Measurements from ENCODE around the gene SIL1.
"Not testable (repeated sequence)": the region's sequence is repeated elsewhere in the genome, so short reads cannot be mapped to it uniquely, and the experiment has no call there.

Gene SIL1

DNA sequence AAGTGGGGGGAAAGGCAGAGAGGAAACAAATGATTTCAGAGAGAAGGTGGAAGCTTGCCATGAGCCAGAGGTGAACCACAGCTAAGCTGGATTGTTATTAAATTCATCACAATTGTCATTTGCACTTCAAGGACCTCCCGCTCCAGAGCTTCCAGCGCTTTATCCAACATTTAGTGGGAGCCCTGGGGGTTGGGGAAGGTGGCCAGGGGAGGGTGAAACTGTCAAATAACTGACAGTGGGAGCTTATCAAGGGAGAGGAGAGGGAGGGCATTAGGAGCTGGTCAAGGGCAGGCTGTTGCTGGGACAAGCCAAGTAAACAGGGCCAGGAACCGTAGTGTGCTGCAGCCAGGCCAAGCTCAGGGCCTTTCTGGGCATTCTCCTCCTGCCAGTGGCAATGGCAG lies 71.5 kb downstream of the SIL1 start:
- ATAC-seq: no peak
- Mint-ChIP-seq H3K27ac (no peak overlapping the region), H3K4me3 (no peak overlapping the region), H3K27me3 (no peaks in the 10 kb centered on the region), H3K36me3 (peaks cover 42% of the 10 kb centered on the region), H3K4me1 (peaks cover 3% of the 10 kb centered on the region), H3K9me3 (no peaks in the 10 kb centered on the region)

DNA sequence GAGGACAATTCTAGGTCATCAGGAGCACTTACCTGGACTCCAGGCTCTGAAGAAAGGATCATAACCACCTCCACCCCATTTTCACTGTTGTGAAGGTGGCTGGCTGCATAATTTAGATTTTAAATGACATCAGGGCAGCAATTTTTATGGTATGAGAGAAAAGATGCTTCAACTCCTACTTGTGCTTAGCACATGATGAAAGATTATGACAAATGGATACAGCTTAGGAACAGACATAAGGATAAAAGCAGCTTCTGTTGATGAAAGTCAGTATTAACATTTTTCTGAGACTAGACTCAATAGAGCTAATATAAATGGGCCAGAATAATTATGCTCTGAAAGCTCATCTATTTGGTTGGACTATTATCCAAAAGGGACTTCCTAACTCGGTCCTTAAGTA lies 72.2 kb downstream of the SIL1 start:
- H3K9me3 Mint-ChIP-seq: no peaks in the 10 kb centered on the region
- H3K36me3 Mint-ChIP-seq: peaks cover 46% of the 10 kb centered on the region
- no peaks in the 10 kb centered on the region for H3K4me1 Mint-ChIP-seq
- no peak for ATAC-seq
- H3K27ac Mint-ChIP-seq: no peak overlapping the region
- no peak overlapping the region for H3K4me3 Mint-ChIP-seq
- H3K27me3 Mint-ChIP-seq: no peaks in the 10 kb centered on the region

DNA sequence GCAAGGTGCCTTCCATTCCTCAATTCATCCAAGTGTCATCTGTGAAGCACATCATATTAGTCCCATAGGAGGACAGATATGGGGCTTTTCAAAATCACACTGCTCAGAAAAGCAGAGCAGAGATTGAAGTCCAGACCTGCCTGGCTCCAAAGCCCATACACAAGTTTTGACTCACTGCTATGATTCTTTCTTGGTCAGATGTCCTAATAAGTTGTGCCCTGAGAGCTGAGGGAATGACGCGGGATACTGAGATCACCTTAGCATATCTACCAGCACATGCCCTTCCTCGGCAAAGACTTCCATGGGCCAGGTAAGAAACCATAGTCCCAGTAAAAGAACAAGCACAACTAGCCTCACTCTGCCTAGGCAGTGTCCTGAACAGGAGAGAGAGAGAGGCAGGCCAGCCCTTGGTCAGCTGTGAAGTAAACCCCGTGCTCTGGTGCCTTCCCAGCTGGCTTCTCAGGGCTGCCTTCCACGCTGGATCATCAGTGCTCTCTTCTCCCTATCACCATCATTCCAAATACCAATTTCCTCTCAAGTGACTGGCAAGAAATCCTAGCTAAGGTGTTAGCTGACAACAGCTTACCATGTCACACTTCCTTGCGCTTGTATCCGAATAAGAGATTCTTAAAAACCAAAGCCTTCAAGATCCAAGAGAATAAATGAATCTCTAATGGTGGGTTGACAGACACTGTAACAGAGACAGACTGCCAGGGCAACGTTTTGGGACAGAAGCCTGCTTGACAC lies 73.2 kb downstream of the SIL1 start:
- no peaks in the 10 kb centered on the region for H3K27me3 Mint-ChIP-seq
- no peak overlapping the region for H3K4me3 Mint-ChIP-seq
- ATAC-seq: no peak
- no peaks in the 10 kb centered on the region for H3K9me3 Mint-ChIP-seq
- H3K4me1 Mint-ChIP-seq: no peaks in the 10 kb centered on the region
- H3K36me3 Mint-ChIP-seq: peaks cover 56% of the 10 kb centered on the region
- H3K27ac Mint-ChIP-seq: no peak overlapping the region

DNA sequence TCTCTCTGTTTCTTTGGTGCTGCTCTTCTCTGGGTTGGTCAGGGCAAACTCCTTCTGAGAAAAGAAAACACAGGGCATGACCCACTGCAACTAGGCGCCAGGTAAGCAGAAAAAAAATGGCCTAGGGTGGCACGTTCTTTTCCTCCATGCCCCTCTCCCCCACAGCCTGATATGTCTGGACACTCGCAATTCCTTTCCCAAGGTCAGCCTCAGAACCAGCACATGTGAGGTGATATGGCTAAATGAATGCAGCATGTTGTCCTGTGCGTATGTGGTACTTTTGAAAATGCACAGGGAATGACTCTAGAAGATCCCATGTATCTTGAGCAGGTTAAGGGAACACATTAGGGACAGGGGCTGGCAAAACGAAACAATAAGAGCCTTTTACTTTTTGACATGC lies 77.0 kb downstream of the SIL1 start:
- Mint-ChIP-seq H3K36me3 (peaks cover 60% of the 10 kb centered on the region), H3K4me1 (no peaks in the 10 kb centered on the region), H3K27me3 (no peaks in the 10 kb centered on the region), H3K4me3 (no peak overlapping the region), H3K27ac (no peak overlapping the region), H3K9me3 (no peaks in the 10 kb centered on the region)
- ATAC-seq: no peak

DNA sequence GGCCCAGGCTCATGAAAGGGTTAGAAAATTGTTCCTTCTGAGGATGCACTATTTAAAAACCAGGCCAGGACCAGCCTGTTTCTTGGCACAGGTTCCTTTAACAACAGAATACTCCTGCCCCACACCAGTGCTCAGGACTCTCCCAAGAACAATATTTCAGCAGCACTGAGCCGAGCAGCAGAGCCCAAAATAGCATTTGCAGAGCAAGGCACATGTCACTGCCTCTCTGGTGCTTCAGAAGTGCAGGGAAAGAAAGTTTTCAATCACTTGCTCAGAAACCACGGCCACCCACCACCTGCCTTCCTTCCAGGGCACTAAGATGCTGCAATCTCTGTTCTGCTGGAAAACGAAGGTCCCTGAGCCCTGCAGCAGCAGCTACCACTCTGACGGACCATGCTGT lies 77.6 kb downstream of the SIL1 start:
- H3K4me3 Mint-ChIP-seq: no peak overlapping the region
- H3K27ac Mint-ChIP-seq: no peak overlapping the region
- H3K27me3 Mint-ChIP-seq: no peaks in the 10 kb centered on the region
- no peaks in the 10 kb centered on the region for H3K9me3 Mint-ChIP-seq
- H3K36me3 Mint-ChIP-seq: peaks cover 54% of the 10 kb centered on the region
- no peak for ATAC-seq
- H3K4me1 Mint-ChIP-seq: no peaks in the 10 kb centered on the region

DNA sequence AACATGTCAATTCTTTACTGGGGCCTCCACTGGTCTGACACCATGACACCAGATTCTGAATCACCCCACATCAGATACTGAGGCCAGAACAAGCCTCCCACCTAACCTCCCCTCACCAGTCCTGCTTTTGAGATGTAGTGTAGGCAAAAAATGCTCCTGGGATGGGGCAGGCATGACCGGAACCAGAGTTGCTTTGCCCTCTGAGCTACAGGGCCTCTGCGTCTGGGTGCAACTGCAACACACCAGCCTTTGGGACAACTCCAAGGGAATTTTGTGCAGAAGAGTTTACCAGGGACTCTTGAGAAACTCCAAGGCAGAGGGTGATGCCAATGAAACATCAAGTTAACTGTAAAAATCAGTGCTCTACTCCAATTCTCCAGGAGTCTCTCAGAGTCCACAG lies 79.4 kb downstream of the SIL1 start:
- H3K9me3 Mint-ChIP-seq: no peaks in the 10 kb centered on the region

DNA sequence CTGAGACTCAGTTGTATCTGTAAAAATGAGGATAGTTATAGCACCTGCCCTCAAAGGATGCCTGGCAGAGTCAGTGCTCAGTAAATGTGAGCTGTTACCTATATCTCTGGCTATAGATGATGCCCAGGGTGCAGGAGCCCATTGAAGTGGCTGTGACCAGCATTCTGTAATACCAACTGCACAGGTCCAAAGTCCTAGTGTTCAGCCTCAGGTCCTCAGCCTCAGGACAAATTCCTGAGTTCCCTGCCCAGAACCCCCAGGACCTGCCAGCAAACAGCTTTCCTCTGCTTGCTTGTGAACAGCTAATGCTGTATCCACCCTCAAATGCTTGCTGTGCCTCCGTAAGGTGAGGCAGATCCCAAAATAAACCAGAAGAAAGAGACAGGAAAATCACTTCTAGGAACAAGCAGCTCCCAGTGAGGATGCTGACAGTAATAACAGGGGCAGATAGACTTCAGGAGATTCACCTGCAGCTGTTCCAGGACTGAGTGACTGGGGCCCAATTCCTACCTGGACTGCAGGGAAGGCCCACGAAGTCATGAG lies 80.8 kb downstream of the SIL1 start:
- no peak overlapping the region for H3K4me3 Mint-ChIP-seq
- ATAC-seq: no peak
- H3K27ac Mint-ChIP-seq: no peak overlapping the region
- no peaks in the 10 kb centered on the region for H3K27me3 Mint-ChIP-seq
- peaks cover 4% of the 10 kb centered on the region for H3K9me3 Mint-ChIP-seq
- peaks cover 62% of the 10 kb centered on the region for H3K36me3 Mint-ChIP-seq
- no peaks in the 10 kb centered on the region for H3K4me1 Mint-ChIP-seq

More for the DNA sequence above, 79.4 kb downstream of the SIL1 start:
- Mint-ChIP-seq H3K36me3 (peaks cover 56% of the 10 kb centered on the region), H3K4me3 (no peak overlapping the region), H3K4me1 (no peaks in the 10 kb centered on the region), H3K27ac (no peak overlapping the region), H3K27me3 (no peaks in the 10 kb centered on the region)
- ATAC-seq: no peak

DNA sequence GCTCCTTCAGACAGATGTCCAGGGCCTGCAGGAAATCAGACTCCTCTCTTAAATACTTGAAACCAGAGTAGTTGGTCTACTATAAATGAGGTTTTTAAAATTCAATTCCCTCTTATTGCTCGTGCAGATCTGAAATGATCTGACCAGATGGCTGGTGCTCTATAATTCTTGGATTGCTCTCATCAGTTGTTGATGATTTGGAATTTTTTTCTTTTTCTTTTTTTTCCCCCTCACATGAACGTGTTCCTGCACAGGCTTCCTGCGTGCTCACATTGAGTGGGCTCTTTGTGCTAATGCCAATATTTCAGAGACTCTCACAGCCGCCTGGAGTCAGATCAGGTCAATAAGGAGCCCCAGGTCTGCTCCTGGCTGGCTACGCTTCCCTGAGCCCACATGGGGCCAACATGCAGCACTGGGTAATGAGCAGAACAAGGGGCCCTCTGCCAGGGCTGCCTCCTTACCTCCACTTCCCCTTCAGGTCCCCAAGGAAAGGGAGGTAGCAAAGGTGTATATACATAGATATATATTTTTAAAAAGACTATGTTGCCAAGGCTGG lies 82.0 kb downstream of the SIL1 start:
- Mint-ChIP-seq H3K36me3 (peaks cover 51% of the 10 kb centered on the region), H3K4me1 (no peaks in the 10 kb centered on the region), H3K4me3 (no peak overlapping the region), H3K9me3 (peaks cover 4% of the 10 kb centered on the region), H3K27ac (no peak overlapping the region), H3K27me3 (no peaks in the 10 kb centered on the region)
- ATAC-seq: no peak

DNA sequence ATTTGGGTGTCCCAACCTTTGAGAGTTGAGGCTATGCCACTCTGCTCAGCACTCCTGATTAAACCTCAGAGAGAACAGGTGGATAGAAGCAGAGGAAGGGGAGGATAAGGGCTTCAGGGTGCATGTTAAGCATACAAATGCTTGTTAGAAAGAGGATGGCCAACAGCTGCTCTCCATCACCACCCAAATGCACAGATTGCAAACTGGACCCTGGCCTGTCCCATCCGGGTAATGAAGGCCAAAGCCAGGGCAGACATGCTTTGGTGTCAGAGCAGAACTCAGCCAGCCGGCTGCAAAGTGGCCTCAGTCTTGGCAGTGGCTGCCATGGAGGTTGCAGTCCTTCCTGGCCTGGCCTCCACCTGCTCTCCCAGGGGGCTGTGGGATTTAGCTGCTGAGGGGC lies 84.3 kb downstream of the SIL1 start:
- Mint-ChIP-seq H3K27me3 (no peaks in the 10 kb centered on the region), H3K4me3 (no peak overlapping the region), H3K9me3 (peaks cover 4% of the 10 kb centered on the region), H3K36me3 (peaks cover 35% of the 10 kb centered on the region), H3K4me1 (no peaks in the 10 kb centered on the region), H3K27ac (no peak overlapping the region)
- ATAC-seq: no peak

DNA sequence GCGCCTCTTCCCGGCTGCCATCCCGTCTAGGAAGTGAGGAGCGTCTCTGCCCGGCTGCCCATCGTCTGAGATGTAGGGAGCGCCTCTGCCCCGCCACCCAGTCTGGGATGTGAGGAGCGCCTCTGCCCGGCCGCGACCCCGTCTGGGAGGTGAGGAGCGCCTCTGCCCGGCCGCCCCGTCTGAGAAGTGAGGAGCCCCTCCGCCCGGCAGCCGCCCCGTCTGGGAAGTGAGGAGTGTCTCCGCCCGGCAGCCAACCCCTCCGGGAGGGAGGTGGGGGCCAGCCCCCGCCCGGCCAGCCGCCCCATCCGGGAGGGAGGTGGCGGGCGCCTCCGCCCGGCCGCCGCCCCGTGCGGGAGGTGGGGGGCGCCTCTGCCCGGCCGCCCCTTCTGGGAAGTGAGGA lies 85.8 kb downstream of the SIL1 start:
- not testable (repeated sequence) for H3K9me3 Mint-ChIP-seq, ATAC-seq, H3K27me3 Mint-ChIP-seq, H3K4me1 Mint-ChIP-seq, H3K27ac Mint-ChIP-seq, H3K4me3 Mint-ChIP-seq
- peaks cover 21% of the 10 kb centered on the region for H3K36me3 Mint-ChIP-seq

DNA sequence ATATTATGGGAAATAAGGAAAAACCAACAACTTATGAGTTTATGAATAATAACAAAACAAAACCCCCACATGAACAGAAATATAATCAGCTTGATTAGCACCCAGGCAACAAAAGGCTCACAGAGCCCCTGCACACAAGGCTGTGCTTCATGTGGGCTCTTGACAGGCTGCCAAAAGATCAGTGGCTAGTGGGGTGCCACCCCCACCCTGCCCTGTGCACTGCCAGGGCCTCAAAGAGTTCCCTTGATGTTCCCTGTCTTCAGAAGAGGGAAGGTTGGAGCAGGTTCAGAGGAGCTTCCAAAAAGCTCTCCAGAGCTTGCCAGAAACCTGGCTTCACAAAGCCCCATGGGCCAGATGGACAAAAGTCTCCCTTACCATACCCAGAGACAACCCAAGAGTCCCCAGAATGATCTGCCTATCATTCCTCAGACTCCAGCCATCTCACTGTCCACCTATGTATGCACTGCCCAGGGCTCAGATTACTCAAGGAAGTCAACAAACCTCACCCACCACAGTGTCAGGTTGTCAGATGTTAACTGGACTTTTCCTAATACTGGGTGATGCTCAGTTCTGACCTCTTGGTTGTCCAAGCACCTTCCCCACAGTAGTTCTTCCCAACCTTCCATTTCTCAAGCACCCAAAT lies 87.5 kb downstream of the SIL1 start:
- H3K9me3 Mint-ChIP-seq: peaks cover 4% of the 10 kb centered on the region
- no peak for ATAC-seq
- no peaks in the 10 kb centered on the region for H3K27me3 Mint-ChIP-seq
- no peak overlapping the region for H3K4me3 Mint-ChIP-seq
- no peak overlapping the region for H3K27ac Mint-ChIP-seq
- H3K36me3 Mint-ChIP-seq: peaks cover 33% of the 10 kb centered on the region
- H3K4me1 Mint-ChIP-seq: no peaks in the 10 kb centered on the region

DNA sequence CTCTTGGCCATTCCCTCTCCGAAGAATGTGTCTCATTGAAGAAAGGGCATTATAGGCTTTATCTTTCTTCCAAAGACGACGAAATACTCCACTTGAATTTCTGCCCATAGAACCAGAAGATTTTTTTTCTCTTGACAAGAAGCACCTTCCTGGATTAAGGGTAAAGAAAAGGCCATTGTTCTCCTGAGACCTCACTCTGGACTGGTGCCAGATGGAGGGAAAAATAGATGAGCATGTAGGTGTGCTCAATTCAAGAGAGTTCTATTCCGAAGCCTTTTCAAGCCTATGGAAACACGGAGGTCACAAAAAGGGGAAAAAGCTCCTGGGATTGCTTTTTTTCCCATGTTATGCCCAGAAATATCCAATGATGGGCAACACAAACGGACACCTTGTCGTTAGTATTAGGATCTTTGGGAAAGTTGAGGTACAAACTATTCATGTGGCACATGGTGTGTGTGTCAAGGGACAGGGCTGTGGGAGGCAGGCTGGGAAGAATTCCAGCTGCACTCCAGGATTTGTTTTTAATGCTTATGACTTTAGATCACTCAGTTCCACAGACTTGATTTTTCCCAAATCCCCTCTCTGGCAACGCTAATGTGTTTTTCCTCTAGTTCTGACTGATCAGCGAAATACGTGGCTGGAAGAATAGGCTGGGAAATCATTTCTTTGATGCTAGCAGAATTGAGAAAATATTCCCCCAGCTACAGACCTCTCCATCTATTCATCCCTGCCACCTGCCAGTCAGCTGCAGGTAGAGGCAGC lies 89.9 kb downstream of the SIL1 start:
- Mint-ChIP-seq H3K9me3 (peaks cover under 1% of the 10 kb centered on the region), H3K36me3 (peaks cover 30% of the 10 kb centered on the region), H3K4me3 (no peak overlapping the region), H3K4me1 (no peaks in the 10 kb centered on the region), H3K27me3 (no peaks in the 10 kb centered on the region), H3K27ac (no peak overlapping the region)
- no peak for ATAC-seq

DNA sequence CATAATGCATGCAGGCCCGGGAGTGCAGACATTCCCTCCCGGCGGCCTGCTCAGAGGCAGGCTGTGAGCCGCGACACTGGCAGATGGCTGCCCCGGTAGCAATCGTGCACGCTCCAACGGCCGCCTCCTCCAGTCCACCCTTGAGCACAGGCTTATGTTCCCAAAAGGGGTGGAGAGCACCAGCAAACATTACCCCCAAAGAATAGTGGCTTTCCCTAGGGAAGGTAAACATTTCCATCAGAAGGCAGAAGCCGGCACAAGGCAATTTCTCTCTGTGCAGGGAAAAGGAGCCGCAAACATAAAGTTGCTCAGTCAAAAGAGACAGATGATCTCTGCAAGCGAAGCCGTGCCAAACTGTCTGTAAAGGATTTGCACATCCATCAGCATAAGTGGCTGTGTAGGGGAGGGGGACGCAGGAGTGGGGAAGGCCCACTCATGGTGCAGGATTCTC lies 92.5 kb downstream of the SIL1 start:
- Mint-ChIP-seq H3K4me1 (no peaks in the 10 kb centered on the region), H3K4me3 (no peak overlapping the region), H3K36me3 (peaks cover 27% of the 10 kb centered on the region), H3K27me3 (no peaks in the 10 kb centered on the region), H3K9me3 (no peaks in the 10 kb centered on the region), H3K27ac (no peak overlapping the region)
- no peak for ATAC-seq

DNA sequence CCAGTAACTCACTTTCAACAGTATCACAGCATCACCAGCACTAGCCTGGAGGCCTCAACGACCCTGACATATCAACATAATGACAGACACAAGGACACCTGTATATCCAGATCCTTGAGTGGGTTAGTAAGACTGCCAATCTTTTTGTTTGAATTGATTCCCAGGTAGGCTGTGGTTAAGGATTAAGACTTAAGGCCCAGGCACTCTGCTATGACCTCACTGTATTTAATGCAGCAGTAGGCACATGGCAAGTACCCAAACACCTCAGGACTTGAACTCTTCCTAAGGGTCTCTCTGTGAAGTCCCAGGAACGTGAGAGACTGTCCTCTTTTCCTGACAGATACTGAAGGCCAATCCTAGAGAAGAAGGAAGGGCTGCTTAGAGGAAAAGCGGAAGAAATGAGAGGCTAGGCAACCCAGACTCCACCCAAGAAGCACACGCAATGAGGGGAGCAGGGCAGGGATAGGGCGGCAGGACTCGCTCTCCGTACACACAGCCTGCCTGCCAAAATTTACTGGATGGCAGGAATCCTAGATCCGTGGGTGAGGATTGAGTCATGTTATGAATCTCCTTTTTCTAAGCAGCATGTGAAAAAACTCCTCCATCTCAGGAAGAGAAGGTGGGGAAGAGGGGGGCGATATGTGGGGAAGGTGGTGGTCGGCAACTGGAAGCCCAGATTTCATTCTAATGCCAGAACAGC lies 93.4 kb downstream of the SIL1 start:
- ATAC-seq: no peak
- H3K27ac Mint-ChIP-seq: no peak overlapping the region
- H3K27me3 Mint-ChIP-seq: no peaks in the 10 kb centered on the region
- no peaks in the 10 kb centered on the region for H3K4me1 Mint-ChIP-seq
- H3K9me3 Mint-ChIP-seq: no peaks in the 10 kb centered on the region
- peaks cover 24% of the 10 kb centered on the region for H3K36me3 Mint-ChIP-seq
- H3K4me3 Mint-ChIP-seq: no peak overlapping the region

DNA sequence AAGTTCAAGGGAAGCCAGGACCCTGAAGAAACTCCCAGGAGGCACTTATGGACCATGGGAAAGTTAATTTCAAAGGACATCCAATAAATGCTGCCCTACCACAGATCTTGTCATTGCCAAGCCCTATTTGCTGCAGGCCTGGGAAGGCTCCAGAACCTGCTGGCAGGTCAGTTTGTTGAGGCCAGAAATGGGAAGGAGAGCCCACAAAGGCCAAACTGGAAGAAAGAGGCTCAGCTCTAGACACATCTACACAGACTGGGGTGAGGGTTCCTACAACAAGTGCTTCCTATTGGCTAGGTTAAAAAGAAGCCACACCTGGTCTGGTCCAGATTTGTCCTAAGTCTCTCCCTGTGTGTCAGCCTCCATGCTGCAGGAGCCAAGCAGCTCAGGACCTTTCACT lies 94.4 kb downstream of the SIL1 start:
- Mint-ChIP-seq H3K36me3 (peaks cover 29% of the 10 kb centered on the region), H3K27ac (no peak overlapping the region), H3K4me3 (no peak overlapping the region), H3K27me3 (no peaks in the 10 kb centered on the region), H3K9me3 (no peaks in the 10 kb centered on the region), H3K4me1 (no peaks in the 10 kb centered on the region)
- no peak for ATAC-seq

All from stimulated activated memory B cell treated with anti-CD40 and anti-IgM and Interleukin-4, amounts not matched to agents 10 μg/mL and 1 μg/mL and 100 μg/mL, for 72 hours (primary cell).